ENCODE results near the gene FGF6. TPM values are rescaled to one million over a fixed set of nuclear protein-coding genes. Genes with fewer than 3 reads are reported as not detected.

Gene FGF6
- total and polyA plus RNA-seq, 2 of the 13 experiments (the other 11 are each of a cell fraction or from before 2014, with no cell fraction given) = not detected

DNA sequence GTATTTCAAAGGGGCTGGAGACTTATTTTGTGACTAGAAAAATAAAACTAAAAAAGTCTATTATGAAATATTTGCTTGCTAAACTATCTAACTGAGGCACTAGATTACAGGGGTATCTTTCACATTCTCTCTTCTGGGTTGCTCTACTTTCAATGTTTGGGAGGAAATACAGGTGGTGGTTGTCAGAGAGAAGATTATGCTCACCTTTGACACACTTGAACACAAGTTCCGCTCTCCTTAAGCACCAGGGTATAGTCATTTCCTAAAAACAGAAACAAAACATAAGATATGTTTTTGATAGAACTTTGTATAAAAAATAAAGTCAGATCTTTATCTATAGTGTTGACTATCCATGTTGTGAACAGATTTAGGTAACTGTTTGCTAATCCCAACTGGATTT lies 45.4 kb upstream of the FGF6 start:
- H2AFZ ChIP-seq (ENCODE audit: low read length) = no peak overlapping the region
- no TSS peak for BruUV-seq (replicated peaks)
- no peaks in the 10 kb centered on the region for H3K9me3 ChIP-seq (ENCODE audit: low read length)
- intact Hi-C loops (cut with micrococcal nuclease; ENCODE audit: unreplicated experiment) (no loop called here), in situ Hi-C loops (cut with HindIII; ENCODE audit: extremely low pct_ligation_motif_present, low pct_unique_long_range_greater_than_20kb) (no loop called here)
- ChIA-PET POLR2A (no interaction called here), CTCF (ENCODE audit: low intra/inter-chr PET ratio, low total read pairs) (no interaction called here)
- ATAC-seq (no peak), FAIRE-seq (no peak), DNase-seq (ENCODE audit: low spot score) (no peak)
- no peak overlapping the region for H3K4me2 ChIP-seq (ENCODE audit: low read depth, low read length)
- no peak overlapping the region for H3K9ac ChIP-seq (ENCODE audit: insufficient read depth, low read depth, low read length)
- H3K79me2 ChIP-seq (ENCODE audit: insufficient read depth, low read length) = no peaks in the 10 kb centered on the region
- 0 out of 5 replicates have a peak, but pooled peaks cover 0 to 15% of the 10 kb centered on the region in 2 experiments for H3K36me3 ChIP-seq (replicated peaks in 1 of 2; ENCODE audit: control insufficient read depth in 1 of 2, insufficient read depth in 2 of 2, low read length in 2 of 2)
- H3K27ac ChIP-seq (ENCODE audit: extremely low read length, insufficient read depth, low read length) = no peak overlapping the region
- no peaks in the 10 kb centered on the region for H3K27me3 ChIP-seq (ENCODE audit: control insufficient read depth in 1 of 2, insufficient read depth in 2 of 2, low read length in 2 of 2)
- no peaks in the 10 kb centered on the region for H4K20me1 ChIP-seq (ENCODE audit: insufficient read depth, low read length)
- no peak overlapping the region for H3K4me3 ChIP-seq (replicated peaks in 1 of 3; ENCODE audit: insufficient read depth in 1 of 3, low read depth in 2 of 3, low read length in 3 of 3)
- peaks cover 15% of the 10 kb centered on the region for H3K4me1 ChIP-seq (ENCODE audit: insufficient read depth, low read length)
- TF ChIP-seq KDM2A (CRISPR knock-in tag; IDR thresholded peaks at IDR 0.05; ENCODE audit: borderline replicate concordance, low read depth) (no peak), IRF1 (CRISPR knock-in tag; IDR thresholded peaks at IDR 0.05; ENCODE audit: low read depth) (no peak)
- WGBS (ENCODE audit: low lambda C conversion rate) = 100% methylated on average over 1 of the region's 1 CpG

- in situ Hi-C loops (cut with HindIII; ENCODE audit: extremely low pct_ligation_motif_present, low pct_unique_long_range_greater_than_20kb) (no loop called here), intact Hi-C loops (cut with micrococcal nuclease; ENCODE audit: unreplicated experiment) (no loop called here)
- H3K4me3 ChIP-seq (replicated peaks in 1 of 3; ENCODE audit: insufficient read depth in 1 of 3, low read depth in 2 of 3, low read length in 3 of 3) = no peak overlapping the region
- H2AFZ ChIP-seq (ENCODE audit: low read length) = no peak overlapping the region
- BruUV-seq (replicated peaks) = no TSS peak
- H4K20me1 ChIP-seq (ENCODE audit: insufficient read depth, low read length) = no peaks in the 10 kb centered on the region
- FAIRE-seq = no peak
- ChIA-PET POLR2A (no interaction called here), CTCF (ENCODE audit: low intra/inter-chr PET ratio, low total read pairs) (no interaction called here)
- no peaks in the 10 kb centered on the region for H3K27me3 ChIP-seq (ENCODE audit: control insufficient read depth in 1 of 2, insufficient read depth in 2 of 2, low read length in 2 of 2)
- H3K4me2 ChIP-seq (ENCODE audit: low read depth, low read length) = no peak overlapping the region
- H3K9ac ChIP-seq (ENCODE audit: insufficient read depth, low read depth, low read length) = no peak overlapping the region
- TF ChIP-seq, protein P1, sequence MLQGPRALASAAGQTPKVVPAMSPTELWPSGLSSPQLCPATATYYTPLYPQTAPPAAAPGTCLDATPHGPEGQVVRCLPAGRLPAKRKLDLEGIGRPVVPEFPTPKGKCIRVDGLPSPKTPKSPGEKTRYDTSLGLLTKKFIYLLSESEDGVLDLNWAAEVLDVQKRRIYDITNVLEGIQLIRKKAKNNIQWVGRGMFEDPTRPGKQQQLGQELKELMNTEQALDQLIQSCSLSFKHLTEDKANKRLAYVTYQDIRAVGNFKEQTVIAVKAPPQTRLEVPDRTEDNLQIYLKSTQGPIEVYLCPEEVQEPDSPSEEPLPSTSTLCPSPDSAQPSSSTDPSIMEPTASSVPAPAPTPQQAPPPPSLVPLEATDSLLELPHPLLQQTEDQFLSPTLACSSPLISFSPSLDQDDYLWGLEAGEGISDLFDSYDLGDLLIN (CRISPR knock-in tag; IDR thresholded peaks at IDR 0.05; ENCODE audit: borderline replicate concordance) = no peak
- 0 out of 5 replicates have a peak, but pooled peaks cover 0 to 15% of the 10 kb centered on the region in 2 experiments for H3K36me3 ChIP-seq (replicated peaks in 1 of 2; ENCODE audit: control insufficient read depth in 1 of 2, insufficient read depth in 2 of 2, low read length in 2 of 2)
- no peaks in the 10 kb centered on the region for H3K79me2 ChIP-seq (ENCODE audit: insufficient read depth, low read length)
- WGBS (ENCODE audit: low lambda C conversion rate) = 93% methylated on average over 2 of the region's 2 CpGs
- ATAC-seq = no peak
- peaks cover 29% of the 10 kb centered on the region for H3K4me1 ChIP-seq (ENCODE audit: insufficient read depth, low read length)
- no peak for DNase-seq (ENCODE audit: low spot score)
- no peak overlapping the region for H3K27ac ChIP-seq (ENCODE audit: extremely low read length, insufficient read depth, low read length)
- no peaks in the 10 kb centered on the region for H3K9me3 ChIP-seq (ENCODE audit: low read length)
These were observed 43.9 kb upstream of the FGF6 start for GRCh38 chr12:4489556-4489955.
